ENCODE measurements around the gene WDFY4. TPM values are rescaled to one million over a fixed set of nuclear protein-coding genes. Genes with fewer than 3 reads are reported as not detected.

WDFY4 gene
- total and polyA plus RNA-seq, 2 of the 13 experiments (the other 11 are each of a cell fraction or from before 2014, with no cell fraction given) = not detected

DNA sequence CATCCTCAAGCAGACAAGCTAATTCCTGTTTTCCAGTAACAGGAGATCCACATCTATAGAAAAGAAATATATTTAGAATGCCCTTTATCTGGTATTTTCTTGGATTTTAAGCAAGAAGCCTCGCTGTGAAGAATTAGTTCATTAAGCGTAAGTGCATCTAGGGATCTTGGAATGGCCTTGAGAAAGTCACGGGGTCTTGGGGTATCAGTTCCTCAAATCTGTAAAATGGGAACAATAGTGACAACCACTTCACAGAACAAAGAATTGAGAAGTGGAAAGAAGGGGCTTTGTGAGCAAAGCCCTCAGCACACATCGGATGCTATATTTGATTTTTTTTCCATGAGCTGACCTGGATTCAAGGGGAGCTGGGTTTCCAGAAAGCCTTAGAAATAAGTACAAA, 32.3 kb upstream of the WDFY4 start:
- Histone ChIP-seq H3K4me1 (ENCODE audit: insufficient read depth, low read length) (peaks cover 16% of the 10 kb centered on the region), H3K27ac (ENCODE audit: extremely low read length, insufficient read depth, low read length) (no peak overlapping the region), H3K9me3 (ENCODE audit: low read length) (no peaks in the 10 kb centered on the region), H3K9ac (ENCODE audit: insufficient read depth, low read depth, low read length) (no peak overlapping the region), H3K4me2 (ENCODE audit: low read depth, low read length) (no peak overlapping the region), H4K20me1 (ENCODE audit: insufficient read depth, low read length) (no peaks in the 10 kb centered on the region), H3K36me3 (replicated peaks in 1 of 2; ENCODE audit: control insufficient read depth in 1 of 2, insufficient read depth in 2 of 2, low read length in 2 of 2) (no peaks in the 10 kb centered on the region), H2AFZ (ENCODE audit: low read length) (no peak overlapping the region), H3K79me2 (ENCODE audit: insufficient read depth, low read length) (no peaks in the 10 kb centered on the region), H3K27me3 (ENCODE audit: control insufficient read depth in 1 of 2, insufficient read depth in 2 of 2, low read length in 2 of 2) (peaks cover 4 to 29% of the 10 kb centered on the region in 2 experiments; a peak in 4 of 5 replicates), H3K4me3 (replicated peaks in 1 of 3; ENCODE audit: insufficient read depth in 1 of 3, low read depth in 2 of 3, low read length in 3 of 3) (no peak overlapping the region)
- no peak for TF ChIP-seq RCOR2 (CRISPR knock-in tag; IDR thresholded peaks at IDR 0.05)
- TF ChIP-seq POLR2AphosphoS2 (IDR thresholded peaks at IDR 0.05; ENCODE audit: low read depth, low read length) = no peak
- BruUV-seq (replicated peaks) = no TSS peak
- ATAC-seq (no peak), DNase-seq (ENCODE audit: low spot score) (no peak), FAIRE-seq (no peak)
- in situ Hi-C loops (cut with HindIII; ENCODE audit: extremely low pct_ligation_motif_present, low pct_unique_long_range_greater_than_20kb) = loop anchor here (10.0 to 25.0 kb wide), 3 partner anchors 290 to 862 kb away; no protein-coding TSS in a partner anchor
- CTCF ChIA-PET (ENCODE audit: low intra/inter-chr PET ratio, low total read pairs) = no interaction called here
- intact Hi-C loops (cut with micrococcal nuclease; ENCODE audit: unreplicated experiment) = no loop called here
- 11% methylated on average over 4 of the region's 4 CpGs for WGBS (ENCODE audit: low lambda C conversion rate)
- POLR2A ChIA-PET = no interaction called here

GRCh38 chr10:48653347-48653746, 31.3 kb upstream of the WDFY4 start:
- Histone ChIP-seq H3K9ac (ENCODE audit: insufficient read depth, low read depth, low read length) (no peak overlapping the region), H3K79me2 (ENCODE audit: insufficient read depth, low read length) (no peaks in the 10 kb centered on the region), H2AFZ (ENCODE audit: low read length) (no peak overlapping the region), H3K9me3 (ENCODE audit: low read length) (no peaks in the 10 kb centered on the region), H3K4me2 (ENCODE audit: low read depth, low read length) (no peak overlapping the region), H4K20me1 (ENCODE audit: insufficient read depth, low read length) (no peaks in the 10 kb centered on the region), H3K4me3 (replicated peaks in 1 of 3; ENCODE audit: insufficient read depth in 1 of 3, low read depth in 2 of 3, low read length in 3 of 3) (no peak overlapping the region), H3K27ac (ENCODE audit: extremely low read length, insufficient read depth, low read length) (no peak overlapping the region), H3K27me3 (ENCODE audit: control insufficient read depth in 1 of 2, insufficient read depth in 2 of 2, low read length in 2 of 2) (peaks cover 4 to 24% of the 10 kb centered on the region in 2 experiments; a peak in 4 of 5 replicates), H3K36me3 (replicated peaks in 1 of 2; ENCODE audit: control insufficient read depth in 1 of 2, insufficient read depth in 2 of 2, low read length in 2 of 2) (no peaks in the 10 kb centered on the region), H3K4me1 (ENCODE audit: insufficient read depth, low read length) (peaks cover 16% of the 10 kb centered on the region)
- no peak for DNase-seq (ENCODE audit: low spot score)
- FAIRE-seq = no peak
- ATAC-seq = no peak
- intact Hi-C loops (cut with micrococcal nuclease; ENCODE audit: unreplicated experiment) = no loop called here
- in situ Hi-C loops (cut with HindIII; ENCODE audit: extremely low pct_ligation_motif_present, low pct_unique_long_range_greater_than_20kb) = loop anchor here (10.0 to 25.0 kb wide), 3 partner anchors 291 to 861 kb away; no protein-coding TSS in a partner anchor
- TF ChIP-seq ZBTB1 (CRISPR knock-in tag; IDR thresholded peaks at IDR 0.05; ENCODE audit: borderline replicate concordance) (no peak), ZBTB43 (CRISPR knock-in tag; conservative IDR thresholded peaks at IDR 0.05) (no peak), ZNF552 (CRISPR knock-in tag; IDR thresholded peaks at IDR 0.05; ENCODE audit: borderline replicate concordance) (no peak), ZBTB7B (CRISPR knock-in tag; IDR thresholded peaks at IDR 0.05) (no peak)
- no TSS peak for BruUV-seq (replicated peaks)
- ChIA-PET CTCF (ENCODE audit: low intra/inter-chr PET ratio, low total read pairs) (no interaction called here), POLR2A (no interaction called here)
- 14% methylated on average over 2 of the region's 5 CpGs for WGBS (ENCODE audit: low lambda C conversion rate)

All from HepG2 (cell line).